Stomach (tissue), 9 donors: ENCODE measurements around the gene POLR3B. TPM values are rescaled to one million over a fixed set of nuclear protein-coding genes. Genes with fewer than 3 reads are reported as not detected.

Source experiments
- DNase-seq, 2 donors: peaks; one replicate each; pipeline versions ENCODE4 v3.0.0 to v3.0.0-alpha.2; 2013 to 2019
- H3K27ac ChIP-seq, 5 donors: fragments of 200-600 bp in 4 of 5; sonication (generic) in 4 of 5; one replicate each; pipeline ENCODE4 v1.5.1; 2013 to 2019; ENCODE audit warnings: mild to moderate bottlenecking in 1 of 5, moderate library complexity in 1 of 5
- H3K27me3 ChIP-seq, 3 donors: fragments of 200-600 bp; sonication (generic); one replicate each; pipeline ENCODE4 v1.5.1; 2017 to 2019; ENCODE audit warnings: mixed run types in 1 of 3
- H3K36me3 ChIP-seq, 4 donors: fragments of 200-600 bp; sonication (generic); 1 replicate in 3 of 4; 2 replicates in 1 of 4; pipeline ENCODE4 v1.5.1; 2016 to 2019
- H3K4me1 ChIP-seq, 4 donors: fragments of 200-600 bp; sonication (generic); one replicate each; pipeline ENCODE4 v1.5.1; 2016 to 2019
- H3K4me3 ChIP-seq, 4 donors: fragments of 200-600 bp; sonication (generic) in 3 of 4; one replicate each; pipeline ENCODE4 v1.5.1; 2016 to 2019; ENCODE audit warnings: mild to moderate bottlenecking in 1 of 4
- H3K9me3 ChIP-seq, 4 donors: fragments of 200-600 bp; sonication (generic); one replicate each; pipeline ENCODE4 v1.5.1; 2016 to 2019
- CTCF ChIP-seq, 7 experiments: fragments of 450-650 bp in 4 of 7; fragments of 200-600 bp in 3 of 7; sonication (generic) in 3 of 7; IDR thresholded peaks; one replicate each; pipeline ENCODE4 v1.5.1; 2016 to 2019; ENCODE audit warnings: antibody characterized with exemption in 7 of 7, control low read depth in 2 of 7, mild to moderate bottlenecking in 1 of 7
- EP300 ChIP-seq: sonication (generic); formaldehyde crosslinking; IDR thresholded peaks from one replicate; pipeline ENCODE4 v1.6.1; 2017; ENCODE audit warnings: antibody characterized with exemption
- POLR2A ChIP-seq, 4 donors: fragments of 450-650 bp; IDR thresholded peaks; one replicate each; pipeline ENCODE4 v1.6.1; 2016; ENCODE audit warnings: antibody characterized with exemption in 4 of 4, control low read depth in 2 of 4, mild to moderate bottlenecking in 1 of 4, moderate library complexity in 1 of 4
- POLR2AphosphoS5 ChIP-seq, 3 donors: sonication (generic); formaldehyde crosslinking; IDR thresholded peaks; one replicate each; pipeline ENCODE4 v1.6.1; 2016; ENCODE audit warnings: antibody characterized with exemption in 3 of 3
- WGBS, 5 donors: extraction: QIAGEN DNeasy Blood & Tissue Kit in 3 of 5; methylation state at CpG; one replicate each; pipeline versions ENCODE4 v1.1.5 to v1.1.7; 2013 to 2018; 5-methylcytosine and 5-hydroxymethylcytosine counted together
- intact Hi-C: fragments of 100-400 bp; cut with DNase I; formaldehyde crosslinking; loops from one replicate; pipeline ENCODE4 v1.15.1; 2023; ENCODE audit warnings: low total_unique reads
- polyA plus RNA-seq, 3 donors: library from polyadenylated mRNA; stranded (reverse); fragments of 200-250 nt; gene quantifications; one replicate each; pipeline ENCODE4 v1.2.3, GENCODE V29; 2013
- total RNA-seq, 5 donors: library from RNA; depleted of rRNA; stranded (reverse); fragments of >200 nt; gene quantifications; one replicate each; pipeline versions ENCODE4 v1.1.0 to v1.2.3, GENCODE V29; 2014 to 2016
- donor health status: healthy with polysubstance abuse.
- donor health status: Bipolar disorder and iron deficiency.
- donor health status: healthy.

Gene POLR3B
- total and polyA plus RNA-seq, 8 donors = 0.87 to 31.2 (median 5.0) TPM

- DNase-seq = no peak
- Histone ChIP-seq H3K27ac (no peak overlapping the region), H3K27me3 (peaks cover 0 to 5% (median 0%) of the 10 kb centered on the region in 3 donors), H3K36me3 (no peaks in the 10 kb centered on the region), H3K4me1 (no peaks in the 10 kb centered on the region), H3K4me3 (no peak overlapping the region), H3K9me3 (peaks cover 0 to 5% (median 0%) of the 10 kb centered on the region in 4 donors)
- 90 to 100% (median 98%) methylated on average over 1 of the region's 1 CpG for WGBS, 5 donors
- no peak for TF ChIP-seq CTCF (IDR thresholded peaks at IDR 0.05)
- TF ChIP-seq POLR2AphosphoS5 (IDR thresholded peaks at IDR 0.05) = no peak
- no peak for TF ChIP-seq EP300
- no peak for TF ChIP-seq POLR2A (IDR thresholded peaks at IDR 0.05)
- intact Hi-C loops = no loop called here
Measured at GRCh38 chr12:106517314-106517713, 159.8 kb downstream of the POLR3B start.

GRCh38 chr12:106519607-106520021 lies 162.1 kb downstream of the POLR3B start:
- H3K27ac ChIP-seq = no peak overlapping the region
- H3K27me3 ChIP-seq = peaks cover 0 to 5% (median 0%) of the 10 kb centered on the region in 3 donors
- TF ChIP-seq POLR2AphosphoS5 (IDR thresholded peaks at IDR 0.05) = no peak
- no peak for TF ChIP-seq EP300
- no peak for TF ChIP-seq CTCF (IDR thresholded peaks at IDR 0.05)
- no peak for TF ChIP-seq POLR2A (IDR thresholded peaks at IDR 0.05)
- H3K9me3 ChIP-seq = no peaks in the 10 kb centered on the region
- intact Hi-C loops = no loop called here
- H3K4me1 ChIP-seq = no peaks in the 10 kb centered on the region
- H3K36me3 ChIP-seq = no peaks in the 10 kb centered on the region
- WGBS, 5 donors = 67 to 78% (median 73%) methylated on average over 9 of the region's 9 CpGs
- no peak overlapping the region for H3K4me3 ChIP-seq
- DNase-seq = peak in 1 of 2 donors; percentile 70

GRCh38 chr12:106521901-106522300 lies 164.4 kb downstream of the POLR3B start:
- 84 to 90% (median 87%) methylated on average over 4 of the region's 4 CpGs for WGBS, 5 donors
- Histone ChIP-seq H3K4me3 (no peak overlapping the region), H3K4me1 (no peaks in the 10 kb centered on the region), H3K36me3 (no peaks in the 10 kb centered on the region), H3K9me3 (no peaks in the 10 kb centered on the region), H3K27me3 (peaks cover 0 to 5% (median 0%) of the 10 kb centered on the region in 3 donors), H3K27ac (no peak overlapping the region)
- DNase-seq = no peak
- intact Hi-C loops = no loop called here
- TF ChIP-seq CTCF (IDR thresholded peaks at IDR 0.05) (no peak), POLR2AphosphoS5 (IDR thresholded peaks at IDR 0.05) (no peak), POLR2A (IDR thresholded peaks at IDR 0.05) (no peak), EP300 (no peak)

GRCh38 chr12:106522708-106523107 lies 165.2 kb downstream of the POLR3B start:
- intact Hi-C loops = no loop called here

More at GRCh38 chr12:106522708-106523107, 165.2 kb downstream of the POLR3B start:
- H3K27me3 ChIP-seq = peaks cover 0 to 5% (median 0%) of the 10 kb centered on the region in 3 donors
- H3K9me3 ChIP-seq = no peaks in the 10 kb centered on the region
- TF ChIP-seq EP300 (no peak), CTCF (IDR thresholded peaks at IDR 0.05) (no peak), POLR2AphosphoS5 (IDR thresholded peaks at IDR 0.05) (no peak), POLR2A (IDR thresholded peaks at IDR 0.05) (no peak)
- H3K36me3 ChIP-seq = no peaks in the 10 kb centered on the region
- H3K27ac ChIP-seq = no peak overlapping the region
- no peaks in the 10 kb centered on the region for H3K4me1 ChIP-seq
- DNase-seq = no peak
- 75 to 83% (median 79%) methylated on average over 3 of the region's 3 CpGs for WGBS, 5 donors
- no peak overlapping the region for H3K4me3 ChIP-seq
